Vagina (tissue), 2 donors: ENCODE measurements around the gene EPHA3.

Experiments
- POLR2A ChIP-seq, 2 donors: fragments of 450-650 bp; IDR thresholded peaks; one replicate each; pipeline ENCODE4 v1.6.1; 2017; ENCODE audit warnings: antibody characterized with exemption in 2 of 2, mild to moderate bottlenecking in 2 of 2, moderate library complexity in 2 of 2
- TF ChIP-seq, protein P1 (sequence below), 3 experiments: fragments of 450-650 bp in 2 of 3; fragments of 200-600 bp in 1 of 3; sonication (generic) in 1 of 3; IDR thresholded peaks; one replicate each; pipeline ENCODE4 v1.5.1; 2017 to 2019; ENCODE audit warnings: antibody characterized with exemption in 3 of 3, mild to moderate bottlenecking in 2 of 3, moderate library complexity in 2 of 3

DNA sequence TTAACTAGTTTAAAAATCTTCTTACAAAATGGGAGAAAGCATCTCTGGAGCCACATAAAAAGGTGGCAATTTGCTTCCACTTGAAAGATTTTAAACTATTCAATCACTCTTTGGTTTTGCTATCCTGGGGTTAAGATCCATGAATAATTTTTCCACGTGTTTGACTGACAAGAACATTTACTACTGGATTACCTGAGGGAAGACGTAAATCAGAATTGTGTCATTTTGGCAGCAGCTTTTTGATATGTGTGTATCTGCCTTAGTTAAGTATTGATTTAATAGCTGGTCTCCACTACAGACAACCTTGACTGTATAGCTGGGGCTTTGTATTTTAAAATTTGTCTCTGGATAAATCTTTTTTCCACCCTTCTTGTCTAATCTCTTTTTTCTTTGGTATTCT is 228.3 kb downstream of the EPHA3 start:
- TF ChIP-seq, protein P1, sequence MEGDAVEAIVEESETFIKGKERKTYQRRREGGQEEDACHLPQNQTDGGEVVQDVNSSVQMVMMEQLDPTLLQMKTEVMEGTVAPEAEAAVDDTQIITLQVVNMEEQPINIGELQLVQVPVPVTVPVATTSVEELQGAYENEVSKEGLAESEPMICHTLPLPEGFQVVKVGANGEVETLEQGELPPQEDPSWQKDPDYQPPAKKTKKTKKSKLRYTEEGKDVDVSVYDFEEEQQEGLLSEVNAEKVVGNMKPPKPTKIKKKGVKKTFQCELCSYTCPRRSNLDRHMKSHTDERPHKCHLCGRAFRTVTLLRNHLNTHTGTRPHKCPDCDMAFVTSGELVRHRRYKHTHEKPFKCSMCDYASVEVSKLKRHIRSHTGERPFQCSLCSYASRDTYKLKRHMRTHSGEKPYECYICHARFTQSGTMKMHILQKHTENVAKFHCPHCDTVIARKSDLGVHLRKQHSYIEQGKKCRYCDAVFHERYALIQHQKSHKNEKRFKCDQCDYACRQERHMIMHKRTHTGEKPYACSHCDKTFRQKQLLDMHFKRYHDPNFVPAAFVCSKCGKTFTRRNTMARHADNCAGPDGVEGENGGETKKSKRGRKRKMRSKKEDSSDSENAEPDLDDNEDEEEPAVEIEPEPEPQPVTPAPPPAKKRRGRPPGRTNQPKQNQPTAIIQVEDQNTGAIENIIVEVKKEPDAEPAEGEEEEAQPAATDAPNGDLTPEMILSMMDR (IDR thresholded peaks at IDR 0.05) = no peak
- TF ChIP-seq POLR2A (IDR thresholded peaks at IDR 0.05) = no peak
